Body of pancreas (tissue), 4 donors: ENCODE data around the gene TMEM79.

Experiments used
- CTCF ChIP-seq, 7 experiments: fragments of 450-650 bp in 4 of 7; fragments of 200-600 bp in 3 of 7; sonication (generic) in 3 of 7; IDR thresholded peaks; one replicate each; pipeline ENCODE4 v1.5.1; 2016 to 2019; ENCODE audit warnings: antibody characterized with exemption in 7 of 7
- POLR2A ChIP-seq, 3 donors: fragments of 450-650 bp; IDR thresholded peaks; one replicate each; pipeline ENCODE4 v1.6.1; 2016; ENCODE audit warnings: antibody characterized with exemption in 3 of 3, mild to moderate bottlenecking in 2 of 3

- TF ChIP-seq CTCF (IDR thresholded peaks at IDR 0.05) (no peak), POLR2A (IDR thresholded peaks at IDR 0.05) (no peak)
Measured at GRCh38 chr1:156285437-156285836, 1.3 kb downstream of the TMEM79 start.
